Loucy (cell line): ENCODE results near the gene CAMK2D.

Source experiments
- EZH2phosphoT487 ChIP-seq: fragments of 200-600 bp; IDR thresholded peaks from 2 replicates; pipeline ENCODE4 v1.6.1; 2018; ENCODE audit warnings: antibody characterized with exemption, mild to moderate bottlenecking, moderate library complexity, borderline replicate concordance
- TF ChIP-seq, protein P1 (sequence below): fragments of 200-600 bp; sonication (generic); conservative IDR thresholded peaks from 2 replicates; pipeline ENCODE4 v1.5.1; 2014; ENCODE audit warnings: mild to moderate bottlenecking, antibody characterized with exemption, low read length

DNA sequence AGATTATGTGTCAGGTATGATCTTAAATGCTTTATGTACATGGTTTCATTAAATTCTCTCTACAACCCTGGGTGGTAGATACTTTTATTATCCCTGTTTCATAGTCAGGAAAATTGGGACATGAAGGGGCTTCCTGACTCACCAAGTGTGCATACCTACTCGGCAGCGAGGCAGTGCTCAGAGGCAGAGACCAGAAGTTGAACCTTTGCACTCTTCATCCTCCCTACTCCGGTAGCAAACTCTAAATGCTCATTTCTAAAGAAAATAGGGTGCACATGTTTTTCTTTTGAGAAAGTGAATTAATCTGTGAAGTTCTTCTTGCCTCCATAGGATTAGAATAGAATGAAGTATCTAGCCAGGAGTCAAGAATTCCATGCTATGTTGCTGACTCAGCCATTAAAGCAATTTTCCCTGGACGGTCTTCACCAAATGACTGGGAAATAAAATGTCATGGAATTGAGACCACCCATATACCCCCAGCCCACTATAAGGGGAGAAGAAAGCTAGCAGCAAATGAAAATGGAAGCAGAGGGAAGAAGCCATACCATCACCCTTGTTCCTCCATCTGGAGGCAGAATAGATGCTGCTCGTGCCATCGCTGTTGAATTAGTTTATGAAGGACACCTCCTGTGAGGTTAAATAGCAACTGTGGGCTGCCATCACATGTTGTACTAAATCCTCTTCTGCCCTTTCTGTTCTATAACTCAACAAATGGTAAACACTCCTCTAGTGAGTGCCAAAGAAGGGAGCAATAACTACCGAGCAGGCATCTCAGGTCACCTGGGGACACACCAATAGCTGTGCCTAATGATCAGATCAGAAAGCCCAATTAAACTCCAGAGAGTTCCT lies 355.4 kb downstream of the CAMK2D start:
- TF ChIP-seq, protein P1, sequence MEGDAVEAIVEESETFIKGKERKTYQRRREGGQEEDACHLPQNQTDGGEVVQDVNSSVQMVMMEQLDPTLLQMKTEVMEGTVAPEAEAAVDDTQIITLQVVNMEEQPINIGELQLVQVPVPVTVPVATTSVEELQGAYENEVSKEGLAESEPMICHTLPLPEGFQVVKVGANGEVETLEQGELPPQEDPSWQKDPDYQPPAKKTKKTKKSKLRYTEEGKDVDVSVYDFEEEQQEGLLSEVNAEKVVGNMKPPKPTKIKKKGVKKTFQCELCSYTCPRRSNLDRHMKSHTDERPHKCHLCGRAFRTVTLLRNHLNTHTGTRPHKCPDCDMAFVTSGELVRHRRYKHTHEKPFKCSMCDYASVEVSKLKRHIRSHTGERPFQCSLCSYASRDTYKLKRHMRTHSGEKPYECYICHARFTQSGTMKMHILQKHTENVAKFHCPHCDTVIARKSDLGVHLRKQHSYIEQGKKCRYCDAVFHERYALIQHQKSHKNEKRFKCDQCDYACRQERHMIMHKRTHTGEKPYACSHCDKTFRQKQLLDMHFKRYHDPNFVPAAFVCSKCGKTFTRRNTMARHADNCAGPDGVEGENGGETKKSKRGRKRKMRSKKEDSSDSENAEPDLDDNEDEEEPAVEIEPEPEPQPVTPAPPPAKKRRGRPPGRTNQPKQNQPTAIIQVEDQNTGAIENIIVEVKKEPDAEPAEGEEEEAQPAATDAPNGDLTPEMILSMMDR, result no peak
- TF ChIP-seq EZH2phosphoT487, result no peak
